Esophagus muscularis mucosa (tissue), 4 donors: Measurements from ENCODE around the gene SH2D2A. TPM values are rescaled to one million over a fixed set of nuclear protein-coding genes. Genes with fewer than 3 reads are reported as not detected.

ENCODE experiments used
- DNase-seq: peaks from one replicate; pipeline ENCODE4 v3.0.0-alpha.2; 2017; ENCODE audit errors: extremely low spot score
- H3K27ac ChIP-seq, 4 donors: fragments of 200-600 bp; sonication (generic); replicated peaks in 1 of 4; 1 replicate in 3 of 4; 2 replicates in 1 of 4; pipeline ENCODE4 v1.5.1; 2016 to 2019; ENCODE audit warnings: mild to moderate bottlenecking in 1 of 4
- H3K27me3 ChIP-seq, 4 donors: fragments of 200-600 bp; sonication (generic); one replicate each; pipeline versions ENCODE4 v1.5.1 to v1.6.0; 2016 to 2019
- H3K36me3 ChIP-seq, 4 donors: fragments of 200-600 bp; sonication (generic); one replicate each; pipeline ENCODE4 v1.5.1; 2016 to 2019
- H3K4me1 ChIP-seq, 4 donors: fragments of 200-600 bp; sonication (generic); one replicate each; pipeline ENCODE4 v1.5.1; 2016 to 2019
- H3K4me3 ChIP-seq, 4 donors: fragments of 200-600 bp; sonication (generic); 1 replicate in 2 of 4; 2 replicates in 2 of 4; pipeline ENCODE4 v1.5.1; 2016 to 2019; ENCODE audit warnings: mild to moderate bottlenecking in 4 of 4, moderate library complexity in 1 of 4
- H3K9me3 ChIP-seq, 4 donors: fragments of 200-600 bp; sonication (generic); 1 replicate in 3 of 4; 2 replicates in 1 of 4; pipeline ENCODE4 v1.5.1; 2016 to 2019
- EP300 ChIP-seq: sonication (generic); formaldehyde crosslinking; IDR thresholded peaks from one replicate; pipeline ENCODE4 v1.6.1; 2017; ENCODE audit warnings: antibody characterized with exemption
- POLR2A ChIP-seq: fragments of 450-650 bp; IDR thresholded peaks from one replicate; pipeline ENCODE4 v1.6.1; 2017; ENCODE audit warnings: antibody characterized with exemption, moderate library complexity, mild to moderate bottlenecking, low read depth
- POLR2AphosphoS5 ChIP-seq, 2 donors: sonication (generic); formaldehyde crosslinking; IDR thresholded peaks; one replicate each; pipeline ENCODE4 v1.6.1; 2017; ENCODE audit warnings: antibody characterized with exemption in 2 of 2
- WGBS: methylation state at CpG from one replicate; pipeline ENCODE4 v1.1.5; 2018; 5-methylcytosine and 5-hydroxymethylcytosine counted together
- intact Hi-C: fragments of 100-400 bp; cut with DNase I; formaldehyde crosslinking; loops from one replicate; pipeline ENCODE4 v1.15.1; 2023
- total RNA-seq, 4 donors: library from RNA; depleted of rRNA; stranded (reverse); fragments of >200 nt; gene quantifications; one replicate each; pipeline versions ENCODE4 v1.1.0 to v1.2.1, GENCODE V29; 2016
- TF ChIP-seq, protein P1 (sequence below), 3 experiments: fragments of 200-600 bp in 2 of 3; fragments of 450-650 bp in 1 of 3; sonication (generic) in 2 of 3; IDR thresholded peaks; one replicate each; pipeline ENCODE4 v1.5.1; 2017 to 2019; ENCODE audit warnings: antibody characterized with exemption in 3 of 3, mild to moderate bottlenecking in 2 of 3, moderate library complexity in 1 of 3

The SH2D2A gene
- total RNA-seq, 4 donors from 2014 or later, result 0.83 to 2.7 (median 0.84) TPM; not detected in 1

DNA sequence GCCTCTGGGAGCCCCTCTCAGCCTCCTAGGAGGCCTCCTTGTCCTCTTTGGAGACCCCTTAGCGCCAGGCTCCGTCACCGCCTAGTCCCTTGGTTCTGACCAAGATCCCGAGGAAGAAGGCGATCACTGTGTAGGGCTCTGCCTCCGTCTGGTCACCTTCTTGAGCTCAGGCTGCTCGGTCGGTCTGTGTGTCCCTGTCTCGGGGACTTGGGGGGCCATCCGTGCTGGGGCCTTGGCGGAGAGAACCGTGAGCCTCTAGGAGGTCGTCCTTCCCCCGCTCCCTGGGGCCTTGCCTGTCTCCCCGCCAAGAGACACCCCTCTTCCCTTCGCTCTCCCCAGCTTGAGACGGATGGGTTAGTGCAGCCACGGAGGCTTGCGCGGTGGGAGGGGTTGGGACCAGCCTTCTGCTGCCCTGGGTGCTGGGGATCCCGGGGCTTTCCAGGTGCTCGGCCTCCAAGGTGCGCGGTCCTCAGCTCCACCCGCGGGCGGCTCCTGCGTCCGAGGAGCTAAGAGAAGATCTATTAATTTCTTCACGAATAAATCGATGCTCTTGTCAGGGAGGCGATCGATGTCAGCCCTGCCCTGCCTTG lies 43.0 kb upstream of the SH2D2A start:
- 13% methylated on average over 3 of the region's 33 CpGs for WGBS
- Histone ChIP-seq H3K27ac (no peak overlapping the region), H3K27me3 (peaks cover 0 to 77% (median 39%) of the 10 kb centered on the region in 4 donors), H3K36me3 (no peaks in the 10 kb centered on the region), H3K4me3 (peak overlapping the region; percentile 37 to 52 (median 40)), H3K9me3 (no peaks in the 10 kb centered on the region), H3K4me1 (peaks cover 29 to 33% (median 32%) of the 10 kb centered on the region in 4 donors)
- intact Hi-C loops, result loop anchor here (5.0 kb wide), 1 partner anchor 47 kb away; no protein-coding TSS in a partner anchor
- TF ChIP-seq POLR2A, result no peak
- TF ChIP-seq EP300, result no peak
- no peak for TF ChIP-seq POLR2AphosphoS5 (IDR thresholded peaks at IDR 0.05)
- TF ChIP-seq, protein P1, sequence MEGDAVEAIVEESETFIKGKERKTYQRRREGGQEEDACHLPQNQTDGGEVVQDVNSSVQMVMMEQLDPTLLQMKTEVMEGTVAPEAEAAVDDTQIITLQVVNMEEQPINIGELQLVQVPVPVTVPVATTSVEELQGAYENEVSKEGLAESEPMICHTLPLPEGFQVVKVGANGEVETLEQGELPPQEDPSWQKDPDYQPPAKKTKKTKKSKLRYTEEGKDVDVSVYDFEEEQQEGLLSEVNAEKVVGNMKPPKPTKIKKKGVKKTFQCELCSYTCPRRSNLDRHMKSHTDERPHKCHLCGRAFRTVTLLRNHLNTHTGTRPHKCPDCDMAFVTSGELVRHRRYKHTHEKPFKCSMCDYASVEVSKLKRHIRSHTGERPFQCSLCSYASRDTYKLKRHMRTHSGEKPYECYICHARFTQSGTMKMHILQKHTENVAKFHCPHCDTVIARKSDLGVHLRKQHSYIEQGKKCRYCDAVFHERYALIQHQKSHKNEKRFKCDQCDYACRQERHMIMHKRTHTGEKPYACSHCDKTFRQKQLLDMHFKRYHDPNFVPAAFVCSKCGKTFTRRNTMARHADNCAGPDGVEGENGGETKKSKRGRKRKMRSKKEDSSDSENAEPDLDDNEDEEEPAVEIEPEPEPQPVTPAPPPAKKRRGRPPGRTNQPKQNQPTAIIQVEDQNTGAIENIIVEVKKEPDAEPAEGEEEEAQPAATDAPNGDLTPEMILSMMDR (IDR thresholded peaks at IDR 0.05), result no peak
- DNase-seq, result no peak

GRCh38 chr1:156858959-156859522 lies 42.4 kb upstream of the SH2D2A start, which contains the start of gene INSRR:
TSS of gene INSRR (minus strand) at chr1:156859117. CDS start at chr1:156858621, 496 bp downstream.
- no peaks in the 10 kb centered on the region for H3K36me3 ChIP-seq
- 10% methylated on average over 18 of the region's 39 CpGs for WGBS
- H3K9me3 ChIP-seq, result no peaks in the 10 kb centered on the region
- H3K27me3 ChIP-seq, result peaks cover 0 to 71% (median 39%) of the 10 kb centered on the region in 4 donors
- no peak for TF ChIP-seq EP300
- TF ChIP-seq POLR2AphosphoS5 (IDR thresholded peaks at IDR 0.05), result no peak
- TF ChIP-seq POLR2A, result no peak
- TF ChIP-seq, protein P1 (IDR thresholded peaks at IDR 0.05), result no peak
- intact Hi-C loops, result no loop called here
- peak within 1 kb of the TSS; percentile 37 to 52 (median 40) for H3K4me3 ChIP-seq
- peaks cover 29 to 33% (median 32%) of the 10 kb centered on the region in 4 donors for H3K4me1 ChIP-seq
- no peak for DNase-seq
- H3K27ac ChIP-seq, result peak within 1 kb of the TSS in 1 of 4 donors; percentile 7

- DNase-seq, result no peak
- peak overlapping the region in 1 of 4 donors; percentile 7 for H3K27ac ChIP-seq
- intact Hi-C loops, result no loop called here
- H3K4me3 ChIP-seq, result peak overlapping the region; percentile 37 to 52 (median 40)
- no peaks in the 10 kb centered on the region for H3K9me3 ChIP-seq
- 35% methylated on average over 5 of the region's 5 CpGs for WGBS
- no peak for TF ChIP-seq POLR2AphosphoS5 (IDR thresholded peaks at IDR 0.05)
- TF ChIP-seq EP300, result no peak
- TF ChIP-seq POLR2A, result no peak
- H3K27me3 ChIP-seq, result peaks cover 0 to 66% (median 39%) of the 10 kb centered on the region in 4 donors
- peaks cover 29 to 33% (median 32%) of the 10 kb centered on the region in 4 donors for H3K4me1 ChIP-seq
- H3K36me3 ChIP-seq, result no peaks in the 10 kb centered on the region
These were observed 41.9 kb upstream of the SH2D2A start for GRCh38 chr1:156858555-156858956.

- H3K9me3 ChIP-seq, result no peaks in the 10 kb centered on the region
- H3K27ac ChIP-seq, result no peak overlapping the region
- DNase-seq, result no peak
- H3K4me1 ChIP-seq, result peaks cover 32 to 36% (median 33%) of the 10 kb centered on the region in 4 donors
- intact Hi-C loops, result no loop called here
- TF ChIP-seq EP300, result no peak
- no peak for TF ChIP-seq POLR2AphosphoS5 (IDR thresholded peaks at IDR 0.05)
- TF ChIP-seq POLR2A, result no peak
- TF ChIP-seq, protein P1 (IDR thresholded peaks at IDR 0.05), result no peak
- H3K4me3 ChIP-seq, result no peak overlapping the region
- 81% methylated on average over 3 of the region's 3 CpGs for WGBS
- H3K36me3 ChIP-seq, result no peaks in the 10 kb centered on the region
- peaks cover 0 to 56% (median 35%) of the 10 kb centered on the region in 4 donors for H3K27me3 ChIP-seq
These were observed 40.9 kb upstream of the SH2D2A start for GRCh38 chr1:156857532-156857931.

DNA sequence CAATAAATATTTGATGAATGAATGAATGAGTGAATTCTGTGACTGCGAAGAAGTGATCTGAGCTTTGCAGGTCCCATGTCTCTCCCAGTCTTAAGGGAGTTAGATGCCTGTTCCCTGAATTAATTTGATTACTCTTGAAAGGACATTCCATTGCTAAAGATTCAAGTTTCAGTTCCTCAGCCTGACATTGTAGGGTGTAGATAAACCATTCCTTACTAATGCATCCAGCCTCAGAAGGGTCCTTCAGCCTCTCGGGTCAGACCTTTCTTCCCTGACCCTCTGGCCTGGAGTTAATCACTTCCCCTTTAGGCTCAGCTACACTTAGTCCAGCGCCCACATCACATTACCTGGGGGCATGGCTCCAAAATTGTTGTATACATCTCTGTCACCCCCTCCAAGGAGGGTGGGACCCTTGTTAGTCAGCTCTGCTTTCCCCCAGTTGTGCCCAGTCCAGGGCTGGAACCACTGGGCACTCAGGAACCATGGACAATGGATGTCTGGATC lies 39.7 kb upstream of the SH2D2A start:
- no peaks in the 10 kb centered on the region for H3K9me3 ChIP-seq
- H3K4me1 ChIP-seq, result peaks cover 32 to 43% (median 41%) of the 10 kb centered on the region in 4 donors
- peaks cover 0 to 53% (median 26%) of the 10 kb centered on the region in 4 donors for H3K27me3 ChIP-seq
- no peaks in the 10 kb centered on the region for H3K36me3 ChIP-seq
- DNase-seq, result no peak
- WGBS, result 73% methylated on average over 3 of the region's 3 CpGs
- TF ChIP-seq POLR2AphosphoS5 (IDR thresholded peaks at IDR 0.05) (no peak), EP300 (no peak), POLR2A (no peak)
- TF ChIP-seq, protein P1 (IDR thresholded peaks at IDR 0.05), result no peak
- no peak overlapping the region for H3K4me3 ChIP-seq
- H3K27ac ChIP-seq, result no peak overlapping the region
- intact Hi-C loops, result no loop called here
